Omental fat pad (tissue), 4 donors: ENCODE data around the gene HOXD1. TPM values are rescaled to one million over a fixed set of nuclear protein-coding genes. Genes with fewer than 3 reads are reported as not detected.

Source experiments
- ATAC-seq: fragments of 150-250 bp; one replicate; pipeline ENCODE4 v1.9.1; 2016; ENCODE audit warnings: mild to moderate bottlenecking, moderate library complexity; ENCODE audit not compliant: low FRiP score
- DNase-seq: peaks from one replicate; pipeline ENCODE4 v3.0.0-alpha.2; 2019; ENCODE audit warnings: low spot score
- CTCF ChIP-seq, 3 donors: fragments of 450-650 bp; IDR thresholded peaks; one replicate each; pipeline ENCODE4 v1.5.1; 2016 to 2017; ENCODE audit warnings: antibody characterized with exemption in 3 of 3, mild to moderate bottlenecking in 3 of 3, moderate library complexity in 2 of 3
- total RNA-seq, 4 donors: library from RNA; depleted of rRNA; stranded (reverse); fragments of >200 nt; gene quantifications; one replicate each; pipeline ENCODE4 v1.1.0, GENCODE V29; 2016

HOXD1 gene
- total RNA-seq, 4 donors from 2014 or later, result 0.19 to 0.95 (median 0.53) TPM

GRCh38 chr2:176158855-176159662 lies 29.4 kb upstream of the HOXD1 start:
- no peak for TF ChIP-seq CTCF (IDR thresholded peaks at IDR 0.05)
- DNase-seq (no peak), ATAC-seq (no peak)

- ATAC-seq, result no peak
- DNase-seq, result no peak
- no peak for TF ChIP-seq CTCF (IDR thresholded peaks at IDR 0.05)
These were observed 28.7 kb upstream of the HOXD1 start for GRCh38 chr2:176159663-176160250.

- DNase-seq (no peak), ATAC-seq (no peak)
- TF ChIP-seq CTCF (IDR thresholded peaks at IDR 0.05), result no peak
These were observed 28.1 kb upstream of the HOXD1 start for GRCh38 chr2:176160251-176160985.

- DNase-seq, result no peak
- ATAC-seq, result no peak
- TF ChIP-seq CTCF (IDR thresholded peaks at IDR 0.05), result no peak
These were observed 27.3 kb upstream of the HOXD1 start for GRCh38 chr2:176160986-176161824.

- ATAC-seq, result no peak
- no peak for TF ChIP-seq CTCF (IDR thresholded peaks at IDR 0.05)
- no peak for DNase-seq
These were observed 26.4 kb upstream of the HOXD1 start for GRCh38 chr2:176161825-176162626.
